PC-9 (cell line): ENCODE results near the gene HOXB3. TPM values are rescaled to one million over a fixed set of nuclear protein-coding genes. Genes with fewer than 3 reads are reported as not detected.

Experiments used
- BruUV-seq: library from RNA; stranded (reverse); fragments of 400-500 nt; replicated peaks from 2 replicates; lab custom pipeline; 2021; lab: Mats Ljungman, UMichigan
- CTCF ChIA-PET: fragments of 300-600 bp; sonication (Branson Sonifier 250); formaldehyde crosslinking; loops from one replicate; lab custom pipeline; 2022; ENCODE audit warnings: antibody characterized with exemption; lab: Charles Lee
- POLR2A ChIA-PET: fragments of 300-600 bp; sonication (Branson Sonifier 250); formaldehyde crosslinking; loops from one replicate; lab custom pipeline; 2022; ENCODE audit warnings: antibody characterized with exemption; ENCODE audit not compliant: unreplicated experiment; lab: Charles Lee
- DNase-seq, 2 experiments: peaks; one replicate each; pipeline versions ENCODE4 v3.0.0 to v3.0.0-alpha.2; 2015 to 2022; ENCODE audit warnings: mixed read lengths in 1 of 2
- H2AFZ ChIP-seq: fragments of 200-600 bp; sonication (generic); 2 replicates; pipeline ENCODE4 v1.8.1; 2017; ENCODE audit warnings: antibody characterized with exemption
- H3F3A ChIP-seq: fragments of 200-600 bp; sonication (generic); 2 replicates; pipeline ENCODE4 v1.8.1; 2017; ENCODE audit warnings: antibody characterized with exemption, mild to moderate bottlenecking, low read depth; ENCODE audit not compliant: insufficient read depth
- H3K27ac ChIP-seq: fragments of 200-600 bp; sonication (generic); 2 replicates; pipeline ENCODE4 v1.6.1; 2016; ENCODE audit warnings: mixed run types
- H3K27me3 ChIP-seq: fragments of 200-600 bp; sonication (generic); 2 replicates; pipeline ENCODE4 v1.6.1; 2016; ENCODE audit warnings: low read depth, mixed run types; ENCODE audit not compliant: insufficient read depth
- H3K36me3 ChIP-seq: fragments of 200-600 bp; sonication (generic); 2 replicates; pipeline ENCODE4 v1.6.1; 2016; ENCODE audit warnings: low read depth, mixed run types
- H3K4me1 ChIP-seq: fragments of 200-600 bp; sonication (generic); replicated peaks from 2 replicates; pipeline ENCODE4 v1.6.1; 2016; ENCODE audit warnings: mixed run types; ENCODE audit not compliant: insufficient read depth
- H3K4me2 ChIP-seq: fragments of 200-600 bp; sonication (generic); 2 replicates; pipeline ENCODE4 v1.6.1; 2017; ENCODE audit warnings: mixed run types
- H3K4me3 ChIP-seq: fragments of 200-600 bp; sonication (generic); 2 replicates; pipeline ENCODE4 v1.6.1; 2016; ENCODE audit warnings: mixed run types
- H3K79me2 ChIP-seq: fragments of 200-600 bp; sonication (generic); 2 replicates; pipeline ENCODE4 v1.6.1; 2017; ENCODE audit warnings: low read depth, mixed run types
- H3K9me2 ChIP-seq: fragments of 200-600 bp; sonication (generic); 2 replicates; pipeline ENCODE4 v1.8.1; 2017; ENCODE audit warnings: mild to moderate bottlenecking; ENCODE audit not compliant: insufficient read depth
- H3K9me3 ChIP-seq: fragments of 200-600 bp; sonication (generic); 2 replicates; pipeline ENCODE4 v1.8.1; 2016; ENCODE audit warnings: low read depth; ENCODE audit not compliant: insufficient read depth
- H4K20me1 ChIP-seq: fragments of 200-600 bp; sonication (generic); 2 replicates; pipeline ENCODE4 v1.8.1; 2017; ENCODE audit not compliant: insufficient read depth
- CTCF ChIP-seq: fragments of 200-600 bp; sonication (generic); conservative IDR thresholded peaks from 2 replicates; pipeline ENCODE4 v1.6.1; 2017; ENCODE audit warnings: mixed run types, antibody characterized with exemption, mild to moderate bottlenecking, moderate library complexity
- EZH2 ChIP-seq: fragments of 200-600 bp; sonication (generic); IDR thresholded peaks from 2 replicates; pipeline ENCODE4 v1.8.0; 2017; ENCODE audit warnings: antibody characterized with exemption, low read depth
- intact Hi-C: fragments of 100-400 bp; cut with micrococcal nuclease; formaldehyde crosslinking; loops from one replicate; pipeline ENCODE4 v1.10.0; 2022; ENCODE audit not compliant: unreplicated experiment
- total RNA-seq: library from RNA; stranded (reverse); gene quantifications from 2 replicates; pipeline ENCODE4 v1.2.3, GENCODE V29; 2021

Gene HOXB3
- total RNA-seq, 1 experiment from 2014 or later, result 19.1 TPM

- Histone ChIP-seq H3K79me2 (no peaks in the 10 kb centered on the region), H3K36me3 (no peaks in the 10 kb centered on the region), H4K20me1 (no peaks in the 10 kb centered on the region), H3K27me3 (no peaks in the 10 kb centered on the region), H3K4me1 (peaks cover 9% of the 10 kb centered on the region; the same call in 1 of the 2 replicates), H3K9me3 (no peaks in the 10 kb centered on the region), H3F3A (no peaks in the 10 kb centered on the region), H2AFZ (no peak overlapping the region), H3K27ac (no peak overlapping the region), H3K4me2 (no peak overlapping the region), H3K4me3 (no peak overlapping the region), H3K9me2 (no peaks in the 10 kb centered on the region)
- no peak for TF ChIP-seq EZH2
- no peak for TF ChIP-seq CTCF
- BruUV-seq, result no TSS peak
- no peak for DNase-seq
- ChIA-PET POLR2A (no interaction called here), CTCF (no interaction called here)
- intact Hi-C loops, result loop anchor here (5.0 to 10.0 kb wide), 4 partner anchors 265 to 672 kb away; partner anchors contain the start of gene PNPO
These were observed 26.9 kb upstream of the HOXB3 start for GRCh38 chr17:48616717-48617470.

GRCh38 chr17:48615963-48616716, 26.1 kb upstream of the HOXB3 start:
- Histone ChIP-seq H3K27me3 (no peaks in the 10 kb centered on the region), H3F3A (no peaks in the 10 kb centered on the region), H3K4me1 (peaks cover 9% of the 10 kb centered on the region; the same call in 1 of the 2 replicates), H3K4me3 (no peak overlapping the region), H3K9me3 (no peaks in the 10 kb centered on the region), H3K27ac (no peak overlapping the region), H4K20me1 (no peaks in the 10 kb centered on the region), H3K79me2 (no peaks in the 10 kb centered on the region), H2AFZ (no peak overlapping the region), H3K4me2 (no peak overlapping the region), H3K9me2 (no peaks in the 10 kb centered on the region), H3K36me3 (no peaks in the 10 kb centered on the region)
- DNase-seq, result no peak
- CTCF ChIA-PET, result no interaction called here
- no TSS peak for BruUV-seq
- POLR2A ChIA-PET, result no interaction called here
- intact Hi-C loops, result loop anchor here (5.0 to 10.0 kb wide), 4 partner anchors 264 to 671 kb away; partner anchors contain the start of gene PNPO
- no peak for TF ChIP-seq CTCF

GRCh38 chr17:48615047-48615962, 25.3 kb upstream of the HOXB3 start, which contains the start of gene HOXB8:
Gene HOXB8, minus strand, starts transcription at chr17:48615292. Its CDS starts 588 bp downstream, at chr17:48614704.
- Histone ChIP-seq H4K20me1 (no peaks in the 10 kb centered on the region), H3F3A (no peaks in the 10 kb centered on the region), H3K4me1 (peaks cover 9% of the 10 kb centered on the region; the same call in 1 of the 2 replicates), H3K4me3 (no peak within 1 kb of the TSS), H3K4me2 (no peak within 1 kb of the TSS), H3K9me3 (no peaks in the 10 kb centered on the region), H2AFZ (no peak within 1 kb of the TSS), H3K79me2 (0 out of 2 replicates have a peak, but pooled peaks cover 3% of the 10 kb centered on the region), H3K27ac (no peak within 1 kb of the TSS), H3K36me3 (no peaks in the 10 kb centered on the region), H3K9me2 (no peaks in the 10 kb centered on the region), H3K27me3 (no peaks in the 10 kb centered on the region)
- BruUV-seq, result no TSS peak
- DNase-seq, result no peak
- ChIA-PET CTCF (interaction anchor here (0.7 to 1.3 kb wide), 3 partner anchors 122 to 400 kb away, joined by 4 to 12 read pairs (median 6); no protein-coding TSS in a partner anchor), POLR2A (no interaction called here)
- intact Hi-C loops, result loop anchor here (5.0 to 10.0 kb wide), 4 partner anchors 263 to 671 kb away; partner anchors contain the start of gene PNPO
- TF ChIP-seq CTCF, result no peak
- TF ChIP-seq EZH2, result no peak
